ENCODE results near the gene LCN2. TPM values are rescaled to one million over a fixed set of nuclear protein-coding genes. Genes with fewer than 3 reads are reported as not detected.

LCN2 gene
- total and polyA plus RNA-seq, 9 of the 15 experiments (the other 6 are each of a cell fraction or from before 2014, with no cell fraction given) = 0.10 to 1.2 (median 0.44) TPM; not detected in 1

GRCh38 chr9:128149951-128150593 is 819 bp downstream of the LCN2 start (continued):
- TF ChIP-seq E2F8 (IDR thresholded peaks at IDR 0.05; ENCODE audit: low read depth, partially characterized antibody) = no peak
- no peak for TF ChIP-seq ATF3 (IDR thresholded peaks at IDR 0.05)
- 0 out of 2 replicates have a peak, but pooled peaks have one; percentile 60 for TF ChIP-seq ATF3 (CRISPR knock-in tag; conservative IDR thresholded peaks at IDR 0.05)
- no peak for TF ChIP-seq SNRNP70 (optimal IDR thresholded peaks at IDR 0.05; ENCODE audit: low read depth, low read length)
- 0 out of 2 replicates have a peak, but pooled peaks have one; percentile 32 for TF ChIP-seq ERF (CRISPR knock-in tag; IDR thresholded peaks at IDR 0.05)
- TF ChIP-seq SREBF2 (CRISPR knock-in tag; IDR thresholded peaks at IDR 0.05) = no peak
- no peak for TF ChIP-seq ATF1 (CRISPR knock-in tag; IDR thresholded peaks at IDR 0.05)
- TF ChIP-seq ATF1 (tag; IDR thresholded peaks at IDR 0.05) = peak; percentile 77
- TF ChIP-seq IRF2 (CRISPR knock-in tag; IDR thresholded peaks at IDR 0.05) = no peak
- TF ChIP-seq ZNF583 (CRISPR knock-in tag; IDR thresholded peaks at IDR 0.05) = no peak
- TF ChIP-seq NFRKB (IDR thresholded peaks at IDR 0.05; ENCODE audit: low read depth) = no peak
- TF ChIP-seq ATF2 (CRISPR knock-in tag; IDR thresholded peaks at IDR 0.05) = no peak
- no peak for TF ChIP-seq DNMT1 (IDR thresholded peaks at IDR 0.05)
- TF ChIP-seq TEAD4 (IDR thresholded peaks at IDR 0.05; ENCODE audit: low read length) = peak; percentile 34
- no peak for TF ChIP-seq TEAD4 (CRISPR knock-in tag; IDR thresholded peaks at IDR 0.05; ENCODE audit: borderline replicate concordance)
- no peak for TF ChIP-seq SMAD4 (CRISPR knock-in tag; conservative IDR thresholded peaks at IDR 0.05)
- TF ChIP-seq, protein P1, sequence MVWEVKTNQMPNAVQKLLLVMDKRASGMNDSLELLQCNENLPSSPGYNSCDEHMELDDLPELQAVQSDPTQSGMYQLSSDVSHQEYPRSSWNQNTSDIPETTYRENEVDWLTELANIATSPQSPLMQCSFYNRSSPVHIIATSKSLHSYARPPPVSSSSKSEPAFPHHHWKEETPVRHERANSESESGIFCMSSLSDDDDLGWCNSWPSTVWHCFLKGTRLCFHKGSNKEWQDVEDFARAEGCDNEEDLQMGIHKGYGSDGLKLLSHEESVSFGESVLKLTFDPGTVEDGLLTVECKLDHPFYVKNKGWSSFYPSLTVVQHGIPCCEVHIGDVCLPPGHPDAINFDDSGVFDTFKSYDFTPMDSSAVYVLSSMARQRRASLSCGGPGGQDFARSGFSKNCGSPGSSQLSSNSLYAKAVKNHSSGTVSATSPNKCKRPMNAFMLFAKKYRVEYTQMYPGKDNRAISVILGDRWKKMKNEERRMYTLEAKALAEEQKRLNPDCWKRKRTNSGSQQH (CRISPR knock-in tag; IDR thresholded peaks at IDR 0.05) = 0 out of 2 replicates have a peak, but pooled peaks have one; percentile 46
- TF ChIP-seq KAT8 (IDR thresholded peaks at IDR 0.05; ENCODE audit: low read depth) = no peak
- no peak for TF ChIP-seq MTA1 (IDR thresholded peaks at IDR 0.05; ENCODE audit: borderline replicate concordance)
- no peak for TF ChIP-seq BRCA1 (IDR thresholded peaks at IDR 0.05)
- TF ChIP-seq BRCA1 (CRISPR knock-in tag; IDR thresholded peaks at IDR 0.05) = no peak
- TF ChIP-seq ETV1 (tag; conservative IDR thresholded peaks at IDR 0.05; ENCODE audit: low read depth) = no peak
- TF ChIP-seq, protein P2, sequence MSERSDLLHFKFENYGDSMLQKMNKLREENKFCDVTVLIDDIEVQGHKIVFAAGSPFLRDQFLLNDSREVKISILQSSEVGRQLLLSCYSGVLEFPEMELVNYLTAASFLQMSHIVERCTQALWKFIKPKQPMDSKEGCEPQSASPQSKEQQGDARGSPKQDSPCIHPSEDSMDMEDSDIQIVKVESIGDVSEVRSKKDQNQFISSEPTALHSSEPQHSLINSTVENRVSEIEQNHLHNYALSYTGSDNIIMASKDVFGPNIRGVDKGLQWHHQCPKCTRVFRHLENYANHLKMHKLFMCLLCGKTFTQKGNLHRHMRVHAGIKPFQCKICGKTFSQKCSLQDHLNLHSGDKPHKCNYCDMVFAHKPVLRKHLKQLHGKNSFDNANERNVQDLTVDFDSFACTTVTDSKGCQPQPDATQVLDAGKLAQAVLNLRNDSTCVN (CRISPR knock-in tag; IDR thresholded peaks at IDR 0.05) = no peak
